Stimulated activated naive CD8-positive, alpha-beta T cell treated with anti-CD3 and anti-CD28 coated beads, Interleukin-15, Interleukin-2, amounts not matched to agents 100 ng/mL and 50 ng/mL, for 24 hours (primary cell): ENCODE data around the gene NPAS3.

Experiments
- H3K27ac Mint-ChIP-seq: one replicate; pipeline ENCODE4 v1.8.0; 2021; ENCODE audit warnings: mild to moderate bottlenecking, mixed read lengths
- H3K27me3 Mint-ChIP-seq: one replicate; pipeline ENCODE4 v1.8.0; 2021; ENCODE audit warnings: mixed read lengths
- H3K36me3 Mint-ChIP-seq: one replicate; pipeline ENCODE4 v1.8.0; 2021; ENCODE audit warnings: low read depth, mixed read lengths
- H3K4me1 Mint-ChIP-seq: one replicate; pipeline ENCODE4 v1.8.0; 2021; ENCODE audit warnings: low read depth, mixed read lengths
- H3K4me3 Mint-ChIP-seq: one replicate; pipeline ENCODE4 v1.8.0; 2021; ENCODE audit warnings: mild to moderate bottlenecking, mixed read lengths
- H3K9me3 Mint-ChIP-seq: one replicate; pipeline ENCODE4 v1.8.0; 2021; ENCODE audit warnings: mixed read lengths

The NPAS3 gene

DNA sequence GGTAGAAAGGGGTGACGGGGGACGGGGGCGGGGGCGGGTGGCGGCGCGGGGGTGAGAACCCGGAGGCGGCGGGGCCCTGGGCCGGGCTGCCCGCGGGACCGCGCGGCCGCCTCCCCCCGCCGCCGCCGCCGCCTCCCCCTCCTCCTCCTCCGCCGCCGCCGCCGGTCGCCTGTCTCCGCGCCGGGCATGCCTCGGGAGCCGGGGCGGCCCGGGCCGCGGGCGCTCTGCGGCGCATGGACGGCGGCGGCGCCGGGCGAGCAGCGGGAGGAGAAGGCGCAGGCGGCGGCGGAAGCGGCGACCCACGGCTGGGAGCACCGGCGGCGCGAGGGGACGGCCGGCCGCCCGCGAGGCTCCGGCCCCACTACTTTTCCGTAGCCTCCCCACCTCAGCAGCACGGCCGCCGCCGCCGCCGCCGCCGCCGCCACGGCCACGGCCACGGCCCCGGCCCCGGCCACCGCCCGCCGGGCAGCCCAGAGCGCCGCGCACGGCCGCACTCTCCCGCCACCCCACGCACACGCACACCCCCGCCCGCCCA lies at the start of gene NPAS3:
Gene NPAS3, plus strand, starts transcription at position 161 of the 535 bp plus-strand sequence.
- H3K27me3 Mint-ChIP-seq, result peaks cover 70% of the 10 kb centered on the region
- peak within 1 kb of the TSS; percentile 73 for H3K4me3 Mint-ChIP-seq
- H3K4me1 Mint-ChIP-seq, result peaks cover 11% of the 10 kb centered on the region
- no peak within 1 kb of the TSS for H3K27ac Mint-ChIP-seq
- H3K36me3 Mint-ChIP-seq, result no peaks in the 10 kb centered on the region
- H3K9me3 Mint-ChIP-seq, result no peaks in the 10 kb centered on the region

DNA sequence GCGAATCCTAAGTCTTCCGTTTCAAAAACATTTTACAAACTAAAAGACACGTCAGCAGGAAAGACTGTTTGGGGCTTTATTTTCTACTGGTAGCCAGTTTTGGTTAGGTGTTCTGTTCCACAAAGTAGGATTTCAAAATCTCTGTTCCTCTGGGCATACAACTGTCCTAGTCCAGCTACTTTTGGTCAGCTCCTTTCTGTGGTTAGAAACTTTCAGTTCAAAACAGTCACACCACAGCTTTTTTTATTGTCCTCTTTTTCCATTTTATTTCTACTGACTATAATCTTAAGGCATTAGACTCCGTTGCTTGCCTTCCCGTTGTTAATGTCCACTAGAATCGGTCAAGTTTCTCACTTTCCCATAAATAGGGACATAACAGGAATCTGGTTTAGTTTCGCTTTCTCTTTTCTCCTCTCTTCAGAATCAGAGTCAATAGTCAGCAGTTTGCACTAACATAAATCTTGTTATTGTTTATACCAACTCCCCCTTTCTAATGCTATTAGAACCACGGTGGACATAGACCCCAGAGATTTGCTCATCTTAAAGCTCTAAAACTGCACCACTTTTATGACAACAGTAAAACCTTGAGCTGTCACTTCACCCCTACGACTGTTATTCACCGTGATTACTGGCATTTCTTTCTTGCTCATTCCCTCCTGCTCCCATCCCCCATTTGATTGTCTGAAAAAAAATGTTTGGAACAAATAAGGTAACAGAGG lies 41.5 kb upstream of the NPAS3 start:
- Mint-ChIP-seq H3K4me1 (no peaks in the 10 kb centered on the region), H3K4me3 (peak overlapping the region; percentile 56), H3K27me3 (no peaks in the 10 kb centered on the region), H3K9me3 (no peaks in the 10 kb centered on the region), H3K36me3 (no peaks in the 10 kb centered on the region), H3K27ac (no peak overlapping the region)

DNA sequence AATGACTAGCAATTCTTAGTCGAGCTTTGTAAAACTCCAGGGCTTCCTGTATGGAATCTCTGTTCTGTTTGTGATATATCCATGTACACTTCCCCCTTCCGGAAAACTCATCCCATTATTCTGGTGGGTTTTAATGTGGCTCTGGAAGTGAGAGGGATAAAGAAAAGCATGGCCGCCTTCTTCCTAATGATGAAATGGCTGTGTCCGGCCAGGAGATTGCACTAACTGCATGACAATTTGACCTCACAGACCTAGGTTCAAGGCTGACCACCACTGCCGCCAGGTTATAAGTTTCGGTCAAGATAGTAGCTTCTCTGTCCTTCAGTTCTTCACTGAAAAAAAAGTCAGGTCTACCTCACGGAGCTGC lies 41.0 kb upstream of the NPAS3 start:
- no peaks in the 10 kb centered on the region for H3K9me3 Mint-ChIP-seq
- H3K36me3 Mint-ChIP-seq, result no peaks in the 10 kb centered on the region
- H3K27ac Mint-ChIP-seq, result no peak overlapping the region
- peak overlapping the region; percentile 56 for H3K4me3 Mint-ChIP-seq
- H3K27me3 Mint-ChIP-seq, result no peaks in the 10 kb centered on the region
- H3K4me1 Mint-ChIP-seq, result no peaks in the 10 kb centered on the region

DNA sequence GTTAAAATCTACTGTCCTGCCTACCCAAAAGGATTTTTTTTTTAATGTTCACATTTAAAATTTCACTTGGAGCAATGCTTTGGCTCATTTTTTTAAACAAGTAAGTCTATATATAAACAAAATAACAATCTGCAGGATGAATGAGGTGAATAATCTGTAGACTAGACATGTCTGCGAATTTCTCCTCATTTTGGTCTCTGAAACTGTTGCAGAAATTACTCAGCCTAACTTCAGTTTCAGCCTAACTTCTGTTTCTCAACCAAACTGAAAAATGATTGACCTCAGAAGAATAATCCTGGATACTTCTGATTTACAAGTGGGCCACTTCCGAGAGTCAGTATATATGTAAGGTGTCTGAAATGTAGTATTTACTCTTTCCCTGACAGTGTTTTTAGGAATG lies 39.8 kb upstream of the NPAS3 start:
- H3K9me3 Mint-ChIP-seq, result no peaks in the 10 kb centered on the region
- H3K4me3 Mint-ChIP-seq, result no peak overlapping the region
- H3K36me3 Mint-ChIP-seq, result no peaks in the 10 kb centered on the region
- no peaks in the 10 kb centered on the region for H3K4me1 Mint-ChIP-seq
- no peak overlapping the region for H3K27ac Mint-ChIP-seq
- H3K27me3 Mint-ChIP-seq, result no peaks in the 10 kb centered on the region

DNA sequence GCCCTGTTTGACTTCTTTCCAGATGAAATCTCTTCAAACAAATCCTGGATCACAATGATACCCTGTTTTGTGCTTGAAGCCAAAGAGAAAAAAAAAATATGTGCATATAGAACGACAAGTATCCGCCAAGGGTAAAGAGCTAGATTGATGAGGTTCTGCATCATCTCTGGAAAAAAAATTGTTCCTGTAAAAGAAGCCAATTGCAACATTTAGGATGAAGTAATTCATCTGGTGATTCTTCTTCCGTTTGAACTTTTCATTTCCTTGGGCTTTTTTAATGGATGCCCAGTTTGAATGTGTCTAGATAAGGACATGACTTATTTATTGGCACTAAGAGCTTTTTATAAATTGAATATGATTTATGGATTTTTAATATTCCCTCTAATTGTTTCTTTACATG lies 38.1 kb upstream of the NPAS3 start:
- H3K9me3 Mint-ChIP-seq, result no peaks in the 10 kb centered on the region
- H3K27me3 Mint-ChIP-seq, result no peaks in the 10 kb centered on the region
- H3K36me3 Mint-ChIP-seq, result no peaks in the 10 kb centered on the region
- H3K27ac Mint-ChIP-seq, result no peak overlapping the region
- H3K4me3 Mint-ChIP-seq, result no peak overlapping the region
- no peaks in the 10 kb centered on the region for H3K4me1 Mint-ChIP-seq

GRCh38 chr14:32905013-32905412 lies 33.7 kb upstream of the NPAS3 start:
- Mint-ChIP-seq H3K4me3 (no peak overlapping the region), H3K4me1 (no peaks in the 10 kb centered on the region), H3K9me3 (peaks cover 6% of the 10 kb centered on the region), H3K36me3 (no peaks in the 10 kb centered on the region), H3K27me3 (no peaks in the 10 kb centered on the region), H3K27ac (no peak overlapping the region)

DNA sequence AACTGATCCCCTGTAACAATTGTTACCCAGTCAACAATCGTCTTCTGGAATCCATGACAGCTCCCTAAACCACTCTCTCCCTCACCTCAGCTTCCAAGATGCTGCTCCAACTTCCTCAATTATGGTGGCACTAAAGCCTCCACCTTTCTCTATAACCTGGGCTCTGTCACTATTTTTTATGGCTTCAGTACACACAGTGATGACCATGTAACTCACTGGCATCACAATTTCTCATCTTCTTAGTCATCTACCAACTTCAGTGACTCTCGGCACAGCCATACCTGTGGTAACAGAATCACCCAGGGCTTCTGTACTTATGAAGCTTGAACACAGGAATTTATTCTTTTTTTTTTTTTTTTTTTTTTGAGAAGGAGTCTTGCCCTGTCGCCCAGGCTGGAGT lies 32.0 kb upstream of the NPAS3 start:
- no peak overlapping the region for H3K4me3 Mint-ChIP-seq
- H3K9me3 Mint-ChIP-seq, result peaks cover 6% of the 10 kb centered on the region
- H3K27me3 Mint-ChIP-seq, result no peaks in the 10 kb centered on the region
- no peaks in the 10 kb centered on the region for H3K36me3 Mint-ChIP-seq
- H3K27ac Mint-ChIP-seq, result no peak overlapping the region
- H3K4me1 Mint-ChIP-seq, result no peaks in the 10 kb centered on the region

- Mint-ChIP-seq H3K4me1 (no peaks in the 10 kb centered on the region), H3K9me3 (peaks cover 6% of the 10 kb centered on the region), H3K4me3 (no peak overlapping the region), H3K27me3 (no peaks in the 10 kb centered on the region), H3K27ac (no peak overlapping the region), H3K36me3 (no peaks in the 10 kb centered on the region)
These were observed 30.2 kb upstream of the NPAS3 start for GRCh38 chr14:32908196-32909084.

DNA sequence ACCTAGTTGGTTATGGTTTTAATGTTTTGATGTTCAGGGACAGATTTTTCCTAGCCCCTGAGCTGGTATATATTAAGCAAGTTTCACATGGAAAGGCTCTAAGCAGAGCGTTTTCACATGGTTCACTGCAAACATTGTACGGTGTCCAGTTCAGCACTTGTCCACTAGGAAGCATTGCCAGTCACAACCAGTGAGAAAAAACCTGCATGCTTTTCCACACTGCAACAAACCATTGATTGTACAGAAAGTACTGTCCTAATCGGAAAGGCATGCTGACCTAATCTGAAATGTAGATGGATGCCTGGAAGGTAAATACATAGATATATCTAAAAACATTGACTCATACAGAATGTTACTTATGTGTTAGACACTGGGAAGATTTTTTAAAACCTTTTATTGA lies 25.0 kb upstream of the NPAS3 start:
- H3K4me1 Mint-ChIP-seq, result no peaks in the 10 kb centered on the region
- H3K27ac Mint-ChIP-seq, result no peak overlapping the region
- H3K36me3 Mint-ChIP-seq, result no peaks in the 10 kb centered on the region
- H3K9me3 Mint-ChIP-seq, result no peaks in the 10 kb centered on the region
- peaks cover 3% of the 10 kb centered on the region for H3K27me3 Mint-ChIP-seq
- no peak overlapping the region for H3K4me3 Mint-ChIP-seq

GRCh38 chr14:32914391-32914790 lies 24.3 kb upstream of the NPAS3 start:
- Mint-ChIP-seq H3K9me3 (no peaks in the 10 kb centered on the region), H3K36me3 (no peaks in the 10 kb centered on the region), H3K4me1 (no peaks in the 10 kb centered on the region), H3K27me3 (peaks cover 3% of the 10 kb centered on the region), H3K27ac (no peak overlapping the region), H3K4me3 (no peak overlapping the region)

GRCh38 chr14:32920696-32921276 lies 17.9 kb upstream of the NPAS3 start:
- Mint-ChIP-seq H3K27ac (no peak overlapping the region), H3K27me3 (peaks cover 3% of the 10 kb centered on the region), H3K4me3 (no peak overlapping the region), H3K4me1 (no peaks in the 10 kb centered on the region), H3K9me3 (peaks cover 7% of the 10 kb centered on the region), H3K36me3 (no peaks in the 10 kb centered on the region)

DNA sequence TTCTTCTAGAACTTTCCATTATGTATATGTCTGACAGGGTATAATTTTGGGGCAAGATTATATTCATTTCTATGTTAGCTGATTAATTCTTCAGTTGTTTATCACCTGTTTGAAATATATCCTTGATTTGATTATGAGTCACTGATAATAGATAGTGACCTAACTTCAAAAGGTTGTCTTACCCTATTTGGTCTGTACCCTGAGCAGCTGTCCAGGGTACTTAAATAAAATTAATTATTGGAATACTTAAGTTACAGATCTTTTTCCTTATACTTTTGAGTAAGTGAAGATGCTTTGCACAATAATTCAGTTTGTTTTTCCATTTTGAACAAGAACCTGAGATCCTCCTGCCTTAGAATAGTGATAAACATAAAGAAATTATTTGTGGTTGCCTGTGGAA lies 13.2 kb upstream of the NPAS3 start:
- peaks cover 8% of the 10 kb centered on the region for H3K27me3 Mint-ChIP-seq
- H3K4me3 Mint-ChIP-seq, result no peak overlapping the region
- no peak overlapping the region for H3K27ac Mint-ChIP-seq

GRCh38 chr14:32932302-32932913 lies 6.3 kb upstream of the NPAS3 start:
- Mint-ChIP-seq H3K27me3 (peaks cover 59% of the 10 kb centered on the region), H3K36me3 (no peaks in the 10 kb centered on the region), H3K9me3 (no peaks in the 10 kb centered on the region), H3K4me1 (peaks cover 7% of the 10 kb centered on the region), H3K4me3 (no peak overlapping the region), H3K27ac (no peak overlapping the region)

More for the DNA sequence above, 13.2 kb upstream of the NPAS3 start:
- Mint-ChIP-seq H3K4me1 (no peaks in the 10 kb centered on the region), H3K36me3 (no peaks in the 10 kb centered on the region), H3K9me3 (peaks cover 11% of the 10 kb centered on the region)

- peaks cover 7% of the 10 kb centered on the region for H3K4me1 Mint-ChIP-seq
- H3K27ac Mint-ChIP-seq, result no peak overlapping the region
- H3K9me3 Mint-ChIP-seq, result no peaks in the 10 kb centered on the region
- H3K36me3 Mint-ChIP-seq, result no peaks in the 10 kb centered on the region
- no peak overlapping the region for H3K4me3 Mint-ChIP-seq
- peaks cover 66% of the 10 kb centered on the region for H3K27me3 Mint-ChIP-seq
These were observed 5.6 kb upstream of the NPAS3 start for GRCh38 chr14:32932914-32933628.
